Thymus (tissue), 11 donors: ENCODE measurements around the gene CXXC4. TPM values are rescaled to one million over a fixed set of nuclear protein-coding genes. Genes with fewer than 3 reads are reported as not detected.

Experiments
- DNase-seq, 9 donors: peaks; one replicate each; pipeline ENCODE4 v3.0.0-alpha.2; 2013; ENCODE audit warnings: low spot score in 9 of 9, low read depth in 6 of 9, missing footprints in 1 of 9
- H3K27ac ChIP-seq, 2 donors: one replicate each; pipeline ENCODE4 v1.5.1; 2013; ENCODE audit warnings: control low read depth in 1 of 2, low read depth in 1 of 2, low read length in 1 of 2, mild to moderate bottlenecking in 1 of 2, moderate library complexity in 1 of 2
- H3K27me3 ChIP-seq, 2 donors: one replicate each; pipeline ENCODE4 v1.5.1; 2013; ENCODE audit warnings: low read length in 1 of 2; ENCODE audit not compliant: control insufficient read depth in 2 of 2, insufficient read depth in 1 of 2
- H3K36me3 ChIP-seq, 2 donors: one replicate each; pipeline ENCODE4 v1.5.1; 2013; ENCODE audit warnings: low read length in 1 of 2, mild to moderate bottlenecking in 1 of 2, moderate library complexity in 1 of 2; ENCODE audit not compliant: control insufficient read depth in 2 of 2, insufficient read depth in 2 of 2
- H3K4me1 ChIP-seq, 2 donors: one replicate each; pipeline ENCODE4 v1.5.1; 2013; ENCODE audit warnings: low read length in 2 of 2; ENCODE audit not compliant: control insufficient read depth in 2 of 2, insufficient read depth in 2 of 2
- H3K4me3 ChIP-seq, 2 donors: one replicate each; pipeline ENCODE4 v1.5.1; 2013; ENCODE audit warnings: low read length in 2 of 2, control low read depth in 1 of 2, mild to moderate bottlenecking in 1 of 2
- H3K9me3 ChIP-seq, 2 donors: one replicate each; pipeline ENCODE4 v1.5.1; 2013; ENCODE audit warnings: low read length in 1 of 2, mild to moderate bottlenecking in 1 of 2; ENCODE audit not compliant: control insufficient read depth in 2 of 2, insufficient read depth in 1 of 2
- WGBS: extraction: QIAGEN DNeasy Blood & Tissue Kit; methylation state at CpG from one replicate; pipeline ENCODE4 v1.1.7; 2013; 5-methylcytosine and 5-hydroxymethylcytosine counted together
- polyA plus RNA-seq: library from polyadenylated mRNA; stranded (reverse); fragments of 200-250 nt; gene quantifications from one replicate; pipeline ENCODE4 v1.2.3, GENCODE V29; 2013
- total RNA-seq: library from RNA; stranded (reverse); fragments of 120-200 nt; gene quantifications from one replicate; pipeline ENCODE4 v1.2.4, GENCODE V29; 2013
- donor health status: healthy.

CXXC4 gene
- total and polyA plus RNA-seq, 2 donors, result 0.57 to 1.2 TPM

DNA sequence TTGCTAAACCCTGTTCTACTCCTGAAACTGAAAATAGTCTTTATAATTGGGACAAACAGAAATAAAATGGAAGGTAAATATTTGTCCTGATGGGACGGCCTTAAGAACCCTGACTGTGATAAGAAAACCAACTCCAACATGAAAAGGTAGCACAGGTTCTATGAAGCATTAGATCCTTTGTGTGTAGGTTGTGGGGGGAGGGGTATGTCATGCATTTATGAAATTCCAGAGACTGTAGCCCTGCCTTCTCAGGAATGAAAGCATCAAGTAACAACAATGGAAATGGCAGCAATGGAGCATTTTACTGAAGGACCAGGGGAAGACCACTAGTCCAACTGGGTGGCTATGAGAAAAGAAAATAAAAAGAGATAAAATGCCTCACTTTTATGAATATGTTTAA is 23.9 kb downstream of the CXXC4 start:
- Histone ChIP-seq H3K9me3 (no peaks in the 10 kb centered on the region), H3K27ac (no peak overlapping the region), H3K4me3 (no peak overlapping the region), H3K4me1 (no peaks in the 10 kb centered on the region), H3K36me3 (no peaks in the 10 kb centered on the region), H3K27me3 (no peaks in the 10 kb centered on the region)
- 88% methylated on average over 1 of the region's 1 CpG for WGBS
- no peak for DNase-seq

DNA sequence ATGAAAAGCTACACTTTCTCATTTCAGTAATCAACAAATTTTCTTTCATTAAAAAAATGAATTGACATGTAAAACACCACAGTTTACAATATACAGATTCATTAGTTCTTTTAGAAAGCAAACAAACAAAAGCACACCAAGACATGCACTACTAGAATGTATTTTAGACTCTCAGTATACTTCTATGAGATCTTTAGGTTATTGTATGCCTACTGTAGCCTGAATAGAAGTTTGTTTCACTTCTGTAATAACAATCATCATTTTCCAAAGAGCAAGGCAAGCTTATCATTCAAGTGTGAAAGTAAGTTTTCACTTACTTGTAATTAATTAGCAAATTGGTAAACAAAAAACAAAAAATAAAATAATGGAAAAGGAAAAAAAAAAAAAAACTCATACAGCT is 24.9 kb downstream of the CXXC4 start:
- Histone ChIP-seq H3K27ac (no peak overlapping the region), H3K4me1 (no peaks in the 10 kb centered on the region), H3K4me3 (no peak overlapping the region), H3K36me3 (no peaks in the 10 kb centered on the region), H3K27me3 (no peaks in the 10 kb centered on the region), H3K9me3 (no peaks in the 10 kb centered on the region)
- no peak for DNase-seq

DNA sequence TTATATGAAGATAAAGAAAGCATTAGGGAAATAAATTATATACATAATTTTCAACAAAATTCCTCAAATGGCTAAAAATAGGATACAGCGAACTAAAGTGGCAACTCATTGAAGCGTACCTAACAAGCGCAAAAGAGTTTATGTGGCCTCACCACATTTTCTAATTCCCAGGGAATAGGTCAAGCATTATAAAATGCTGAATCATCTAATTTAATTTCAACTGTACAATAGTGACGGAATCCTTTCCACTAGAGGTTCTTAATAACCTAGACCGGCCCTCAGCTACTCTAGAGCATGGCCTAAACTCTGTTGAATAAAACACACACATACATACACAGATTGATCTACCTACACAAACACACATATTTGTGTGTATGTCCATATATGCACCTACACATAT is 29.1 kb downstream of the CXXC4 start:
- no peak for DNase-seq
- no peaks in the 10 kb centered on the region for H3K27me3 ChIP-seq
- no peak overlapping the region for H3K27ac ChIP-seq
- WGBS, result 98% methylated on average over 5 of the region's 5 CpGs
- H3K36me3 ChIP-seq, result no peaks in the 10 kb centered on the region
- no peaks in the 10 kb centered on the region for H3K9me3 ChIP-seq
- H3K4me1 ChIP-seq, result no peaks in the 10 kb centered on the region
- no peak overlapping the region for H3K4me3 ChIP-seq

DNA sequence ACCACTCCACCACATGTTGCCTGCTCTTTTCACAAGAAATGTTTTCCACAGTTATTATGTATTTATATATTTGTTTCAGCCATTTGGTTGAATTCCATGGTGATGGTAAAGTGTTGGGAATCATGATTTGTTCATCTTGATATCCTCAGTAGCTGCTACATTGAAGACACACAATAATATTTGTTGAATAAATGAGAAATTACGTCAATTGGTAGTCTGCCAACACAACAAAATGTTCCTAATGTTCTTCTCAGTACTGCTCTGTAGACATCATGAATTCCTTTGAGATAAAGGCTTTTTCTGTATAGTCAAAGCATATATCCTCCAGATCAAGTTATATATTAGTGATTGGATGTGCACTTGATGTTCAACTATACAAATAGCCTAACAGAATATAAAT is 29.5 kb downstream of the CXXC4 start:
- DNase-seq, result no peak
- Histone ChIP-seq H3K27me3 (no peaks in the 10 kb centered on the region), H3K4me1 (no peaks in the 10 kb centered on the region), H3K4me3 (no peak overlapping the region), H3K27ac (no peak overlapping the region), H3K36me3 (no peaks in the 10 kb centered on the region), H3K9me3 (no peaks in the 10 kb centered on the region)
- WGBS, result 93% methylated on average over 1 of the region's 1 CpG

DNA sequence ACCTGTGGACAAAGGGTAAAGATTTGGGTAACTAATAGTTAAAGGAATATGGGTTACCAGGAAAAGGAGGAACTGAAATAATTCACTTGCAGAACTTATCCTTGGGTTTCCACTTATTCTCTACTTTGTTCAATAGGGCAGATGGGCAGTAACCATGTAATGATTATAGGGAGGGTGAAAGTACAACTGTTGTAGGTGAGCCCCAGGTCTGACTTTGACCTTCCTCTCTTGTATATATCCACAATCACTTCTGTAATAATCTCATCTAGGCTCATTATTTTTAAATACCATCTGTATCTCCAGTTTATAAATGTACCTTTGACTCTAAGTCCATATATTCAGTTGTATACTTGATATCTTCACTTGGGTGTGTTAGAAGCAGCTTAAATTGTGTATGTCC is 32.1 kb downstream of the CXXC4 start:
- no peaks in the 10 kb centered on the region for H3K27me3 ChIP-seq
- H3K27ac ChIP-seq, result no peak overlapping the region
- no peak for DNase-seq
- H3K4me3 ChIP-seq, result no peak overlapping the region
- no peaks in the 10 kb centered on the region for H3K9me3 ChIP-seq
- H3K36me3 ChIP-seq, result no peaks in the 10 kb centered on the region
- H3K4me1 ChIP-seq, result no peaks in the 10 kb centered on the region

DNA sequence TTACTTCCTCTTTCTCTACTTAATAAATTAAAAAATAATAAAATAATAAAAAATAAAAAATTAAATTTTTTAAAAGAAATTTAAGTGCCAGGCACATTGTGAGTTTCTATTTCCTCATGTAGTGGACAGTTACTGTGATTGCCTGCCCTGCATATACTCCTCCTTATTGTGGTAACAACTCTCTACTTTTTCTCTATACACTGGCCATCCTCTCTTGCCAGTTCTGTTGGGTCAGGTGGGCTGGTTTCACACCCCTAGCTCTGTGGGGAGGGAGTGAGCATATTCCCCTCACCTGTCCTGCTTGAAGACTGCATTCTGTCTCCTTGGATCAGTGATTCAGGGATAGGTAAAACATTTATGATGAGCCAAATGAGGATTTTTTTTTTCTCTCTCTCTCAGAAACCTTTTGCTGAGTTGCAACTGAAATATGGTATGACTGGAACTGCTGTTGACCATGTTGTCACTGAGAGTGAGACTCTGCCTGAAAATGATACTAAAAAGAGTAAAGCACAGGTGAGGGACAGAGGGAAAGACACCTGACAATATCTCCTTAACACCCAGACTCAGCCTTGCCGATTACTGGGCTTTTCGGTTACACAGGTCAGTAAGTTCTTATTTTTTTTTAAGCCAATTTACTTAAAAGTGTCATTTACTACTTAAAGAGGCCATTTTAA is 37.2 kb downstream of the CXXC4 start:
- Histone ChIP-seq H3K4me1 (no peaks in the 10 kb centered on the region), H3K27me3 (no peaks in the 10 kb centered on the region), H3K36me3 (no peaks in the 10 kb centered on the region), H3K4me3 (no peak overlapping the region), H3K9me3 (no peaks in the 10 kb centered on the region), H3K27ac (no peak overlapping the region)
- WGBS, result 45% methylated on average over 2 of the region's 2 CpGs
- DNase-seq, result no peak

DNA sequence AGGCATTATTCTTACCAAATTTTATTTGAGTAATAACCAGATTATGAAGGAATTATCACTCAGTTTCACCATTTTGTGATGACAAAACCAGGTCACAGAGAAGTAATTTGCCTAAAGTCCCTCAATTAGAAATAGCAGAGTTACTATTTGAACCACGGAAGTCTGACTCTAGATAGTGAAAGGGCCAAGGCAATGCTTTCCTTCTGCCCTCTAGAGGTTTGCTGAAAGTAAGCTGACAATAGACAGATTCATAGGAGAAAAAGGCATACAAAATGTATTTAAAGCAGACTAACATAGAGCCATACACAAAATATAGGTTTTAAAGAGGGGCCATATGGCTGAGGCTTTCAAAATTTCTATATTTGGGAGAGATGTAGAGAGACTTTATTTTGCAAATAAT is 43.1 kb downstream of the CXXC4 start:
- no peaks in the 10 kb centered on the region for H3K36me3 ChIP-seq
- no peaks in the 10 kb centered on the region for H3K4me1 ChIP-seq
- 57% methylated on average over 1 of the region's 1 CpG for whole genome bisulfite sequencing
- H3K27me3 ChIP-seq, result no peaks in the 10 kb centered on the region
- no peak overlapping the region for H3K27ac ChIP-seq
- H3K9me3 ChIP-seq, result no peaks in the 10 kb centered on the region
- no peak overlapping the region for H3K4me3 ChIP-seq
- DNase-seq, result no peak

DNA sequence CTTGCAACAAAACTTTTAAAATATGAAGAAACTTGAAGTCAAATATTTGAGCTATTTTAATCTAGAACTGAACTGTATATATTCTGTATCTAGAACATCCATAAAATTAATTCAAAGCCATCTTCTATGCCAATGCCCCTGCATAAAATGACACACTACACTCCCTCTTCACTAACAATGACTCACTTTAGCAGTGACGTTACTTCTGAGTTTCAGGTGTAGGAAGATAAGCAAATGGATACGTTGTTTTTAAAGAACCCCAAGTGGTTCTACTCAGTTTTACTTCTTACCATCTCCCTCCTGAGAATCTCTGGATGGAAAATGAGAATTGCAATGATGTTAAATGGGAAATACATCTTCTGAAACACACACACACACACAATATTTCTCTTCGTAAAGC is 45.2 kb downstream of the CXXC4 start:
- no peak for DNase-seq
- WGBS, result 93% methylated on average over 3 of the region's 3 CpGs
- Histone ChIP-seq H3K4me3 (no peak overlapping the region), H3K4me1 (no peaks in the 10 kb centered on the region), H3K9me3 (no peaks in the 10 kb centered on the region), H3K27me3 (no peaks in the 10 kb centered on the region), H3K36me3 (no peaks in the 10 kb centered on the region), H3K27ac (no peak overlapping the region)

DNA sequence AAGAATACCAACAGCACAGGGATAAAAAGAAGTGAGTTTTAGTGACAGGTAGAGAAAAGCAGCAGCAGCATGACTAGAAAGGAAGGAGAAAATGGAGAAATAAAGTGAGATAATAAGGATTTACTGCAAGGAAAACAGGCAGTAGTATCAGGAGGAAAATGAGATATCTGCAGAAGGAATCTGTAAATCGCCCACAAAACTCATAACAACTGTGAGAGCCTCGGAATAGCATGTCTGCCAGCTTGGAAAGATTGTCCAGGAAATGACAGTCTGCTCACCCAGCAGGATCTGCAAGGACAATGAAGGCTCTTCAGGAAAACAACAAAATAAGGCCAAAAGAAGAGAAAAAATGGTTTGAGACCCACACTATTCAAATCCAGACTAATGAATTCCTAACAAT is 47.4 kb downstream of the CXXC4 start:
- no peak overlapping the region for H3K27ac ChIP-seq
- H3K9me3 ChIP-seq, result no peaks in the 10 kb centered on the region
- no peaks in the 10 kb centered on the region for H3K36me3 ChIP-seq
- no peaks in the 10 kb centered on the region for H3K27me3 ChIP-seq
- no peak overlapping the region for H3K4me3 ChIP-seq
- H3K4me1 ChIP-seq, result no peaks in the 10 kb centered on the region
- WGBS, result 73% methylated on average over 2 of the region's 2 CpGs
- no peak for DNase-seq
